Parathyroid adenoma (tissue), 2 donors: ENCODE results near the gene ACOT11.

Experiments
- H2AFZ ChIP-seq: fragments of 300-600 bp; sonication (generic); one replicate; pipeline ENCODE4 v1.7.0; 2017; ENCODE audit warnings: antibody characterized with exemption, mild to moderate bottlenecking
- H3K27ac ChIP-seq: fragments of 300-600 bp; sonication (generic); one replicate; pipeline ENCODE4 v1.7.0; 2017
- H3K27me3 ChIP-seq: fragments of 300-600 bp; sonication (generic); one replicate; pipeline ENCODE4 v1.7.0; 2017; ENCODE audit warnings: low read length; ENCODE audit not compliant: control insufficient read depth, insufficient read depth
- H3K36me3 ChIP-seq: fragments of 300-600 bp; sonication (generic); one replicate; pipeline ENCODE4 v1.7.0; 2017; ENCODE audit warnings: low read length; ENCODE audit not compliant: control insufficient read depth, insufficient read depth
- H3K4me1 ChIP-seq: fragments of 300-600 bp; sonication (generic); one replicate; pipeline ENCODE4 v1.7.0; 2017; ENCODE audit warnings: control low read depth
- H3K4me2 ChIP-seq: fragments of 300-600 bp; sonication (generic); one replicate; pipeline ENCODE4 v1.7.0; 2017; ENCODE audit warnings: low read length
- H3K4me3 ChIP-seq: fragments of 300-600 bp; sonication (generic); one replicate; pipeline ENCODE4 v1.7.0; 2017; ENCODE audit warnings: low read depth, low read length
- H3K79me2 ChIP-seq: fragments of 300-600 bp; sonication (generic); one replicate; pipeline ENCODE4 v1.7.0; 2017; ENCODE audit warnings: control low read depth
- H3K9ac ChIP-seq: fragments of 300-600 bp; sonication (generic); one replicate; pipeline ENCODE4 v1.7.0; 2017; ENCODE audit warnings: mild to moderate bottlenecking
- H3K9me3 ChIP-seq: fragments of 300-600 bp; sonication (generic); one replicate; pipeline ENCODE4 v1.7.0; 2017; ENCODE audit warnings: low read length; ENCODE audit not compliant: control insufficient read depth
- CTCF ChIP-seq: fragments of 300-600 bp; sonication (generic); IDR thresholded peaks from one replicate; pipeline ENCODE4 v1.7.0; 2017; ENCODE audit warnings: antibody characterized with exemption, mild to moderate bottlenecking
- donor health status: primary hyperparathyroidism.

ACOT11 gene

GRCh38 chr1:54559771-54560231, 11.8 kb downstream of the ACOT11 start:
- Histone ChIP-seq H3K9me3 (no peaks in the 10 kb centered on the region), H3K9ac (no peak overlapping the region), H3K79me2 (no peaks in the 10 kb centered on the region), H3K27me3 (no peaks in the 10 kb centered on the region), H2AFZ (no peak overlapping the region), H3K4me1 (peaks cover 6% of the 10 kb centered on the region), H3K4me2 (no peak overlapping the region), H3K36me3 (no peaks in the 10 kb centered on the region), H3K4me3 (no peak overlapping the region), H3K27ac (no peak overlapping the region)
- no peak for TF ChIP-seq CTCF

GRCh38 chr1:54564312-54565112, 16.5 kb downstream of the ACOT11 start:
- H2AFZ ChIP-seq: no peak overlapping the region
- H3K27me3 ChIP-seq: no peaks in the 10 kb centered on the region
- peak overlapping the region; percentile 29 for H3K4me3 ChIP-seq
- H3K9me3 ChIP-seq: no peaks in the 10 kb centered on the region
- H3K36me3 ChIP-seq: no peaks in the 10 kb centered on the region
- peak overlapping the region; percentile 58 for H3K4me2 ChIP-seq
- H3K4me1 ChIP-seq: no peaks in the 10 kb centered on the region
- no peaks in the 10 kb centered on the region for H3K79me2 ChIP-seq
- no peak for TF ChIP-seq CTCF
- no peak overlapping the region for H3K27ac ChIP-seq
- no peak overlapping the region for H3K9ac ChIP-seq

GRCh38 chr1:54565113-54565501, 17.1 kb downstream of the ACOT11 start:
- Histone ChIP-seq H3K4me3 (no peak overlapping the region), H3K9me3 (no peaks in the 10 kb centered on the region), H2AFZ (no peak overlapping the region), H3K4me1 (no peaks in the 10 kb centered on the region), H3K27ac (no peak overlapping the region), H3K27me3 (no peaks in the 10 kb centered on the region), H3K4me2 (no peak overlapping the region), H3K9ac (no peak overlapping the region), H3K79me2 (no peaks in the 10 kb centered on the region), H3K36me3 (no peaks in the 10 kb centered on the region)
- TF ChIP-seq CTCF: no peak

GRCh38 chr1:54566438-54567141, 18.6 kb downstream of the ACOT11 start:
- H3K4me2 ChIP-seq: no peak overlapping the region
- no peak overlapping the region for H3K27ac ChIP-seq
- no peaks in the 10 kb centered on the region for H3K79me2 ChIP-seq
- H3K27me3 ChIP-seq: no peaks in the 10 kb centered on the region
- H3K9ac ChIP-seq: no peak overlapping the region
- H3K9me3 ChIP-seq: no peaks in the 10 kb centered on the region
- no peak for TF ChIP-seq CTCF
- H3K4me3 ChIP-seq: no peak overlapping the region
- no peaks in the 10 kb centered on the region for H3K4me1 ChIP-seq
- H2AFZ ChIP-seq: no peak overlapping the region
- H3K36me3 ChIP-seq: no peaks in the 10 kb centered on the region
